TTC549 (cell line): ENCODE measurements around the gene ZAP70.
"Not testable (repeated sequence)": the region's sequence is repeated elsewhere in the genome, so short reads cannot be mapped to it uniquely, and the experiment has no call there.

Experiments used
- FAIRE-seq: peaks from 2 replicates; lab custom pipeline; 2012; peaks lifted over from hg19 to GRCh38; lab: Jason Lieb, UNC

Gene ZAP70

GRCh38 chr2:97698530-97698929 lies 14.8 kb upstream of the ZAP70 start:
- no peak for FAIRE-seq

DNA sequence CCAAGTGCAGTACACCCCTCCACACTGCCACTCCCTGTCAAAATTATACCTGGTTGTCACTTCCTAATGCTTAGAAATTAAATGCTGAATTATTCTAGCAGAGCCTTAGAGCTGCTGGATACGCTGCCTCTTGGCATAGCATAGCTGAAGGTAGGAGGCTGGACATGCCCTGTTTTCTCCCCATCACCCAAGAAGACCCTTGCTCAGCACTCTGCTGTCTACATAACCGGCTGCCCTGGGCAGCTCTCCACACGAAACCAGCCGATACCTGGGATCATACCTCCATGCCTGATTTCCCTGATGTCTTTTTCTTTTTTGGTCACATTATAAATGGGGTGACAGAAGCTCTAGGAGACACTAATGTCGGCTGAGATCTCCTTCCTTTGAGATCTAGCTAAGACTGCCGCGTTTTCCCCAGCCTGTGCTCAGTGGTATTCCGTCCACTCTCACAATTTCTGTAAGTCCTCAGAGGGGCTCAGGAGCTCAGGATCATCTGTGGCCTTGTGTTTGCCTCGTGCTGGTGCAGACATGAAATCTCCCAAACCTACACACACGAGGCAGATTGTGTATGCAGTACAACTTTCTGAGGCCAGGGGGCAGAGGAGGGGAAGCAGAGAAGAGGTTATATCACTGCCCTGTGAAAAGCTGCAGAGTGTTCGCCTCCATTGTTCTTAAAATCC lies 13.5 kb upstream of the ZAP70 start:
- peak; percentile 11 for FAIRE-seq

DNA sequence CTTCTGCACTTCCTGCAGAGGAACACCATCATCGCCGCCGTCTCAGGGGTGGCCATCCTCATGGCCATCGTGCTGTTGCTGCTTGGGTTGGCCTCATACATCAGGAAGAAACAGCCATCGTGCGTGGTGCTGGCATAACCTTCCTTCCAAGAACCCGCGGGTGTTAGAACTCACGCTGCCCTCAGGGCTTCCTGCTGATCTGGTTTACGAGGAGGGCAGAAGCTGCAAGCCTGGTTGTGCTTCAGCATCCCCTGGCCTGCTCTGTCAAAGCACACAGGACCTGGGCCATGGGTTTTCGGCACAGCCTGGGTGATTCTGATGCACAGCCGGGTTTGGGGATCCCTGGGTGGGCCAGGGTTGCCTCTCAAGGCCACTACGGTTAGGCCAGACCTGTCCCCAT lies 12.2 kb upstream of the ZAP70 start:
- no peak for FAIRE-seq

GRCh38 chr2:97701851-97702465 lies 11.4 kb upstream of the ZAP70 start:
- FAIRE-seq: no peak

GRCh38 chr2:97702731-97703470 lies 10.5 kb upstream of the ZAP70 start:
- FAIRE-seq: no peak

GRCh38 chr2:97703741-97704140 lies 9.6 kb upstream of the ZAP70 start:
- FAIRE-seq: no peak

DNA sequence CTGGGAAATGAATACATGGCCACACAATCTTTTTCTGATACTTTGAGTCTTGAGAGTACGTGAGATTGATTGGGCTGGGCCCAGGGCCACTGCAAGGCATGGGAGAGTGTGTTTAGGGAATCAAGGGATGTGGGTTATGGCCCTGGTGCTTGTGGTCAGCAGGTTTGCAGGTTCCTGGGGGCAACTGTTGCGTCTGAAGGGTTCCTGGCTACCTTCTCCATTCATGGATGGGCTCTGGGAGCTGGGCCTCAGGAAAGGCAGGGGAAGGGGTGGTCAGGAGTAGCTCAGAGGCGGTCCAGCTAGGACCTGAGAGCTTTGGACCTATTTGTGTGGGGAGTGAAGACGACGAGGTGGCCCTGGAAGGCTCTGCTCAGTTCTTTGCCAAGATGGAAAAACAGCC lies 8.4 kb upstream of the ZAP70 start:
- FAIRE-seq: no peak

DNA sequence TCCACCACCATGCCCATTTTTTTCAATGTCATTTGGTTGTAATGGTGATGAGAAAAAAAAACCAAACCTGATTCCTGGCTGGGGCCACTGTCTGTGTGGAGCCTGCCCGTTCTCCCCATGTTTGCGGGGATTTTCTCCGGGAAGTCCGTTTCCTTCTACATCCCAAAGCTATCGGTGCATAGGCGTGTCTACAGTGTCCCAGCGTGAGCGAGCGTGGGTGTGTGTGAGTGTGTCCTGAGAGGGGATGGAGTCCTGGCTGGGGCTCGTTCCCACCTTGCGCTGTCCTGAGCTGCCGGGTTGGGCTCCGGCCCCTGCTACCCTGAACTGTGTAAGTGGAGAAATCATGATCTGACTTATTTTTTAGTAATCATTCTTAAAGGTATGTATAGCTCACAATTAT lies 7.3 kb upstream of the ZAP70 start:
- FAIRE-seq: no peak

DNA sequence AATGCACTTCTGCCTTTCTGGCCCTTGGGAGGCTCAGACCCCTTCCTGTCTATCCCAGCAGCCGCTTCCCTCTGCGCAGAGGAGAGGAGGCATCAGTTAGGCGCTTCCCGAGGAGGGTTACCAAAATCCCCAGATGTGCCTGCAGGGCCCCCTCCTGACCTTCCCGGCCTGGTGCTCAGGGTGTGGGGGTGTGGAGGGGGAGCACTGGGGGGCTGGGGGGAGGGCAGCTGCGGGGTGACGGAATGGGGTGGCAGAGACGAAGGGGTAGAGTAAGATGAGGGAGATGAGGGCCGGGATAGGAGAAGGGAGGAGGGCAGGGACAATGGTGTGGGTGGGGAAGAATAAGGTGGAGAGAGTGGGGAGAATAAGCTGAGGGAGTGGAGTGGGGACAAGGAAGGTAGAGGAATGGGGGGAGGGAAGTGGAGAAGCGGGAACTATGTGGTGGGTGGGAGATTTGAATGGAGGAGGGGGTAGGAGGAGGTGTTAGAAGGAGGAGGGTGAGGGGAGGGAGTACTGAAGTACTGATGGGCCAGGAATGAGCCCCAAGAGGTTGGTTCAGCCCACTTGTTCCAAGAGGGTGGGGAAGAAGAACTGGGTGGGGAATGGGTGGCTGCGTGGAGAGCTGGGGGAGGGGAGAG lies 6.5 kb upstream of the ZAP70 start:
- FAIRE-seq: no peak

DNA sequence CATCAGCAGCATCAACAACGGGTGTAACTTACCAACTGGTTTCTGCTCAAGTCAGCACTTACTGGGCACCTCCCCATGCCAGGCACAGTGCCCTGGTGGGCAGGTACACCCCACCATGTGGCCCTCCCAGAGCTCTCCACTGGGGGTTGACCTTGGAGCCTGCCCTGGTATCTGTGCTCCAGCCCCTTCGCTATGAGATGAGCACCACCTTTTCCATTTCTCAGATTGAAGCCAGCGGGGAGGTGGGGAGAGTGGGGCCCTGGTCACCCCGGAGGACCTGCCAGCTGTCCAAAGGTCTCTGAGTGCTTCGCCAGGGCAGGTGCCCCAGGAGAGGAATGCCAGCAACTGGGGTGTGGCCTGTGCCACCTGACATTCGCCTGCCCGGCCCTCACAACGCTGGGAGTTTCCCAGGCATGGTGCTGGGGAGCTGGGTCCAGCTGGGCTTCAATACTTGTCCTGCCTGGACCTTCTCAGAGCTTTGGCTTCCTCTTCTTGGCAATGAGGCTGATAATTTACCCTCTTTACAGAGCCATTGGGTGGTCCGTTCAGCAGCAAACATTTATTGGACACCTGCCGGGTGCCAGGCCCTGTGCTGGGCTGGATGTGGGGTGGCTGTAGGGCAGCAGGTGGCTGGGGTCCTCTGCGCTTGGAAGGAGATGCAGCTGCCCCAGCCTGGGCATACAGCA lies 5.9 kb upstream of the ZAP70 start:
- FAIRE-seq: no peak

DNA sequence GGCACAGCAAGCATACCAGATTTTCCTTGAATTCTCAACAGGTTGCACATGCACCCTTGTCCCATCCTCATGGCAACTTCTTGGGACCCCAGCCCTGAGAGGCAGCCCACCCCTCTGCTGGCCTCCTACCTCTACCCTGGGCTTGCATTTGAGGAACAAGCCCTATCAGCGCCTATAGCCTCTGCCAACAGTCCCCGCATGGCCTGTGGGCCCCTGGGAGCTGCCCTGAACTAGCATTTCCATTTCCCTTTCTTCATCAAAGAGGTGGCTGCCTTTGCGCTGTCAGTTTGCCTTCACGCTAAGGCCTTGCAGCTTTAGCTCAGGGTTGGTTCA lies 5.4 kb upstream of the ZAP70 start:
- FAIRE-seq: no peak

DNA sequence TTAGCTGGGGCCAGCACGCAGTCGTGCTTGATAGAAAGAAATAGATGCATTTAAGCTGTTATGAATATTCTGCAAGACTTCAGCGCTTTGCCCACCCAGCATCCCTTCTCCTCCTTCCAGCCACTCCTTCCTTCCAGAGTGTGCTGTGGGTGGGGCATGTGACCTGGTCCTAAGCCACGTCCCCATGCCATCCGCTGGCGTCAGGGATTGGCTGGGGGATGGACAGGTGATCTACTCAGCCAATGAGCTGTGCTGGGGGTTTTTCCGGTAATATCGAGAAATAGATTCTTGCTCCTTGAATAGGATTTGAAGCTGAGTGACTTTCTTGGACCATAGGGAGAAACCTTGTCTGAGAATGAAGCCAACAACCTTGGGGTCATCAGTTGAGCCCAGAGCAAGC lies 4.8 kb upstream of the ZAP70 start:
- FAIRE-seq: no peak

DNA sequence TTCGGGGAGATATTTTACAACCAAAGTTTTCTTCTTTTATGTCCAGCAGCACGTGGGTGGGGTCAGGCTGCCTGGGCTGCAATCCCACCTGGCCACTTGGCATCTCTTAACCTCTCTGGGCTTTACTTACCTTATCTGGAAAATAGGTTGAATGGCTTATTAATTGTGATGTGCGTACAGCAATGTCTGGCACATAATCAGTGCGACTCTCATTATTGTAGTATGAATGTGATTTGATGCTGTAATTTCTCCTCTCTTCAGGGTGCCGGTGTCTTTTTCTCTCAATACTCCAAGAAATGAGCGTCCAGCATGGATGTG lies 2.0 kb upstream of the ZAP70 start:
- no peak for FAIRE-seq

GRCh38 chr2:97712175-97712574 lies 1.2 kb upstream of the ZAP70 start:
- FAIRE-seq: not testable (repeated sequence)

DNA sequence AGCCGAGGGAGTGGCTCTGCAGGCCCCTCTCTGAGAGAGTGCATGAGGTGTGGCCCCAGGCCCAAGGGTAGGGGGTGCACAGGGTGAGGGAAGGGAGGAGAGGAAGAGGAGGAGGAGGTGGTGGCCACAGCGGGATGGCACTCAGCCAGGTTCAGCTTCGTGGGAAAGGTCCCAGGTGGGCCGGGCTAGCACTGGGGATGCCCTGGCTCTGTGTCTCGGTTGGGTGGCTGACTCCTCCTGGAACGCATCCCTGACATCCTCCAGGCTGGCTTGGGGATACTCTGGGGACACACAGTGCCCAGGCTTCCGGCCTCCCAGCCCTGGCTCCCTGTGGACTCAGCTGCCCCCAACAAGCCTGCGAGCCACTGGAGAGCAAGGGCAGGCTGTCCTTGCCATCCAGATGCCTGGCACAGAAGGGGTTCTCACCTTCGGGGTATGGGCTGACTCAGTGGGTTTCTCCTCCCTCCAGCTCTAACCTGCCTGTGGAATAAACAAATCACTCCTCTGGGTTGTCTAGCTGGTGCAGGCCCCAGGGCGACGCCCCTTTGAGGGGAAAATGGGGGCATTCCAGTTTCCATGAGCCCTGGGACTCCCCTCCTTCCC lies 582 bp upstream of the ZAP70 start:
- FAIRE-seq: no peak

DNA sequence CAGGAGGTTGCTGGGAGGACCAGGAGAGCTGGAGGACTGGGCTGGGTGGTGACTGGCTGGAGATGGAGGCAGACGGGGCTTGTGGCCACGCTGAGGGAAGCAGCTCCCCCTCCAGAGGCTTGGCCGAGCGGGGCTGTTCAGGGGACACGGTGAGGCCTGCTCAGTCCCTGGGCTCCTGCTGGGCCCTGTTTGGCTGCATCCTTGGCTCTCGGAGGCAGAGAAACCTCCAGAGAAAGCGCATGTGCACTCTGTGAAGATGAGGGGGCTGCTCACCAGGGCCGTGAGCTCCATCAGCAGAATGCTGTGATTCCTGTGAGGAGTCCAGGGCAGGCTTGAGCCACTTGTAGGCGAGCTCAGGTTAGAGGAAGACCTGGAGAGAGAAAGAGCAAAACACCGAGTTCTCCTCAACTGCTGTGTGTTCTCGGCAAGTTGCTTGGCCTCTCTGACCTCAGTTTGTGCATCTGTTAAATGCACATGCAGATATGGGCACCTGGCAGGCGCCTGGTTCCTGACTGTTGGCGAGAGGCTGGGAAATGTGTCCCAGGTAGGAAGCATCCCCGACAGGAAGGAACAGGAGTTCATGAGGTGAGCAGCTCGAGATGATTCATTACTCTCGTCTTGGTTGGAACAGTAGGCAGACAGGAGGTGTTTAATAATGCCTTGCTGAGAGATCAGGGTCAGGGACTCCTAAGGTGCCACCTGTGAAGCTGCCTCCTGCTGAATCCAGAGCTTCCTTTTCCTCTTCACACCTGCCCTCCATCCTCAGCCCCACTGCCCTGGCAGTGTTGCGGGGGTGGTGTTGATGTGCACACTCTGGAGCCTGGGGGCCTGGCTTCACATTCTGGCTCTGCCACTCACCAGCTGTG lies 941 bp downstream of the ZAP70 start:
- FAIRE-seq: no peak

GRCh38 chr2:97714950-97715652 lies 1.7 kb downstream of the ZAP70 start:
- no peak for FAIRE-seq

DNA sequence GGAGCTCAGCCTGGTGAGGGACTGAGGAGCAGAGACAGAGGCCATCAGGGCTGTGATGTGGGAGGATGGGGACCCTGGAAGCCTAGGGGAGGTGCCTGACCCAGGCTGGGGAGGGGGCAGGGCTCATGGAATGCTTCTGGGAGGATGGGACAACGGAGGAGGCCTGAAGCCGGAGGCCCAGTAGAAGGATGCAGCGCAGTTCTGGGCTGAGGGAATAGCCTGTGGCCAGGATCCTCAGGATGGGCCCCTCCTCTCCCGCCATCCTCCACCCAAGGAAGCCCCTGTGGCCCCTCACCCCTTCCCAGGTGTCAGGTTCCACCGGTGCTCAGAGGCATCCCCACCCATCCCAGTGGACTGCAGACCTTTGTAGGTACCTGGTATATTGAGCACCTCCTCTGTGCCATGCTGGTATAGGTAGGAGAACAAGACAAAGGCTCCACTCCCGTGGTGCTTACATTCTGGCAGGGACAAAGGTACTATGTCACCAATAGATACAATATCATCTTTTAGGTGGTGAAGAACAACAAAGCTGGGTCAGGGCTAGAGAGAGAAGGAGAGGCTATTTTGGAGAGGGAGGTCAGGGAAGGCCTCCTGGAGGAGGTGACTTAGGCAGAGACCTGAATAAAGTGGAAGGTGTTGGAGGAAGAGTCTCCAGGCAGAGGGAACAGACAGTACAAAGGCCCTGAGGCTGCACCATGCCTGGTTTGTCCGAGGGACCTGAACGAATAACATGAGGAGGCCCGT lies 2.7 kb downstream of the ZAP70 start:
- FAIRE-seq: no peak

- no peak for FAIRE-seq
Measured at GRCh38 chr2:97716695-97717612, 3.6 kb downstream of the ZAP70 start.
